Hepatocyte (in vitro differentiated cells): ENCODE results near the gene VAMP8. TPM values are rescaled to one million over a fixed set of nuclear protein-coding genes. Genes with fewer than 3 reads are reported as not detected.

Experiments used
- DNase-seq: peaks from one replicate; pipeline ENCODE4 v3.0.0-alpha.2; 2016; ENCODE audit warnings: low spot score
- H2AFZ ChIP-seq: fragments of 200-600 bp; sonication (generic); 2 replicates; pipeline ENCODE4 v1.6.0; 2016; ENCODE audit warnings: antibody characterized with exemption, mild to moderate bottlenecking
- H3K27ac ChIP-seq: fragments of 200-600 bp; sonication (generic); 2 replicates; pipeline ENCODE4 v1.5.1; 2016; ENCODE audit warnings: mild to moderate bottlenecking
- H3K27me3 ChIP-seq: fragments of 200-600 bp; sonication (generic); 2 replicates; pipeline ENCODE4 v1.6.1; 2016
- H3K36me3 ChIP-seq: fragments of 200-600 bp; sonication (generic); replicated peaks from 2 replicates; pipeline ENCODE4 v1.5.1; 2016; ENCODE audit warnings: low read depth; ENCODE audit not compliant: insufficient read depth
- H3K4me1 ChIP-seq: fragments of 200-600 bp; sonication (generic); 2 replicates; pipeline ENCODE4 v1.5.1; 2016; ENCODE audit warnings: mild to moderate bottlenecking, moderate library complexity; ENCODE audit not compliant: insufficient read depth
- H3K4me2 ChIP-seq: fragments of 200-600 bp; sonication (generic); 2 replicates; pipeline ENCODE4 v1.6.0; 2016
- H3K4me3 ChIP-seq: fragments of 200-600 bp; sonication (generic); 2 replicates; pipeline ENCODE4 v1.5.1; 2016; ENCODE audit warnings: mild to moderate bottlenecking
- H3K79me2 ChIP-seq: fragments of 200-600 bp; sonication (generic); 2 replicates; pipeline ENCODE4 v1.6.0; 2017; ENCODE audit warnings: mild to moderate bottlenecking
- H3K9me2 ChIP-seq: fragments of 200-600 bp; sonication (generic); replicated peaks from 2 replicates; pipeline ENCODE4 v1.6.0; 2017; ENCODE audit warnings: mild to moderate bottlenecking; ENCODE audit not compliant: insufficient read depth
- H3K9me3 ChIP-seq: fragments of 200-600 bp; sonication (generic); 2 replicates; pipeline ENCODE4 v1.5.1; 2016; ENCODE audit warnings: low read depth, mild to moderate bottlenecking
- H4K20me1 ChIP-seq: fragments of 200-600 bp; sonication (generic); 2 replicates; pipeline ENCODE4 v1.6.0; 2016; ENCODE audit warnings: mild to moderate bottlenecking; ENCODE audit not compliant: insufficient read depth, poor library complexity, severe bottlenecking
- EZH2 ChIP-seq: fragments of 200-600 bp; sonication (generic); IDR thresholded peaks from 2 replicates; pipeline ENCODE4 v1.6.1; 2016; ENCODE audit warnings: antibody characterized with exemption, mild to moderate bottlenecking, borderline replicate concordance
- EZH2phosphoT487 ChIP-seq: fragments of 200-600 bp; sonication (generic); IDR thresholded peaks from one replicate; pipeline ENCODE4 v1.6.1; 2018; ENCODE audit warnings: antibody characterized with exemption, mild to moderate bottlenecking, low read depth, moderate library complexity; ENCODE audit not compliant: unreplicated experiment, severe bottlenecking
- WGBS: methylation state at CpG from one replicate; pipeline ENCODE4 v1.1.6; 2016; ENCODE audit warnings: low lambda C conversion rate; ENCODE audit errors: missing lambda C conversion rate; 5-methylcytosine and 5-hydroxymethylcytosine counted together
- polyA plus RNA-seq: library from polyadenylated mRNA; unstranded; fragments of >200 nt; fragmentation: Nextera tagmentation; extraction: Ambion mirVana; gene quantifications from 2 replicates; pipeline ENCODE4 v1.2.1, GENCODE V29; 2016
- total RNA-seq: library from RNA; depleted of rRNA; stranded (reverse); fragments of >200 nt; gene quantifications from 2 replicates; pipeline ENCODE4 v1.2.3, GENCODE V29; 2014
- TF ChIP-seq, protein P1 (sequence below): fragments of 200-600 bp; sonication (generic); IDR thresholded peaks from 2 replicates; pipeline ENCODE4 v1.5.1; 2016; ENCODE audit warnings: antibody characterized with exemption, mild to moderate bottlenecking; ENCODE audit not compliant: poor library complexity

The VAMP8 gene
- total and polyA plus RNA-seq, 2 experiments from 2014 or later = 50.7 to 213 TPM

DNA sequence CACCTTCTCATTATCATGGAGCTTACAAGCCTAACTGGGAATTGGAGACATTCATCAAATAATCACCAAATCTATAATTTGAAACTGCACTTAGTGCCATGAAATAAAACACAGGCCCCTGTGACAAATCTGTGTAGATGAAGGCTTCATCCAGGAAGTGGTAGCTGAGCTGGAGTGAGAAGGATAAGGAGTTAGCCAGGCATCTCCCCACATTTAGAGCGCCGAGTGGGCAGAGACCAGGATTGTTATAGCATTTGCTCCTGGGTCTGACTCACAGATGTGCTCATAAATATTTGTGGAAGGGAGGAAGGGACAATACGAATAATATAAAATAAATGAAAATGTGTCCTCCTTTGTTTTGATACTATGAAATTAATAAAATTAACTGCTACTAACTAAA is 40.9 kb upstream of the VAMP8 start:
- peak overlapping the region; percentile 94 for H3K4me2 ChIP-seq
- H3K27ac ChIP-seq = peak overlapping the region; percentile 99
- no peak overlapping the region for H2AFZ ChIP-seq
- peak; percentile 54 for DNase-seq
- TF ChIP-seq EZH2 = no peak
- TF ChIP-seq EZH2phosphoT487 = no peak
- TF ChIP-seq, protein P1, sequence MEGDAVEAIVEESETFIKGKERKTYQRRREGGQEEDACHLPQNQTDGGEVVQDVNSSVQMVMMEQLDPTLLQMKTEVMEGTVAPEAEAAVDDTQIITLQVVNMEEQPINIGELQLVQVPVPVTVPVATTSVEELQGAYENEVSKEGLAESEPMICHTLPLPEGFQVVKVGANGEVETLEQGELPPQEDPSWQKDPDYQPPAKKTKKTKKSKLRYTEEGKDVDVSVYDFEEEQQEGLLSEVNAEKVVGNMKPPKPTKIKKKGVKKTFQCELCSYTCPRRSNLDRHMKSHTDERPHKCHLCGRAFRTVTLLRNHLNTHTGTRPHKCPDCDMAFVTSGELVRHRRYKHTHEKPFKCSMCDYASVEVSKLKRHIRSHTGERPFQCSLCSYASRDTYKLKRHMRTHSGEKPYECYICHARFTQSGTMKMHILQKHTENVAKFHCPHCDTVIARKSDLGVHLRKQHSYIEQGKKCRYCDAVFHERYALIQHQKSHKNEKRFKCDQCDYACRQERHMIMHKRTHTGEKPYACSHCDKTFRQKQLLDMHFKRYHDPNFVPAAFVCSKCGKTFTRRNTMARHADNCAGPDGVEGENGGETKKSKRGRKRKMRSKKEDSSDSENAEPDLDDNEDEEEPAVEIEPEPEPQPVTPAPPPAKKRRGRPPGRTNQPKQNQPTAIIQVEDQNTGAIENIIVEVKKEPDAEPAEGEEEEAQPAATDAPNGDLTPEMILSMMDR = no peak
- H3K4me3 ChIP-seq = no peak overlapping the region
- WGBS = 59% methylated on average over 3 of the region's 3 CpGs
- no peaks in the 10 kb centered on the region for H3K27me3 ChIP-seq
- peaks cover 28% of the 10 kb centered on the region for H3K4me1 ChIP-seq
- peaks cover 24% of the 10 kb centered on the region for H4K20me1 ChIP-seq
- H3K9me3 ChIP-seq = no peaks in the 10 kb centered on the region
- H3K9me2 ChIP-seq = no peaks in the 10 kb centered on the region
- no peaks in the 10 kb centered on the region for H3K36me3 ChIP-seq
- peaks cover 45% of the 10 kb centered on the region for H3K79me2 ChIP-seq

DNA sequence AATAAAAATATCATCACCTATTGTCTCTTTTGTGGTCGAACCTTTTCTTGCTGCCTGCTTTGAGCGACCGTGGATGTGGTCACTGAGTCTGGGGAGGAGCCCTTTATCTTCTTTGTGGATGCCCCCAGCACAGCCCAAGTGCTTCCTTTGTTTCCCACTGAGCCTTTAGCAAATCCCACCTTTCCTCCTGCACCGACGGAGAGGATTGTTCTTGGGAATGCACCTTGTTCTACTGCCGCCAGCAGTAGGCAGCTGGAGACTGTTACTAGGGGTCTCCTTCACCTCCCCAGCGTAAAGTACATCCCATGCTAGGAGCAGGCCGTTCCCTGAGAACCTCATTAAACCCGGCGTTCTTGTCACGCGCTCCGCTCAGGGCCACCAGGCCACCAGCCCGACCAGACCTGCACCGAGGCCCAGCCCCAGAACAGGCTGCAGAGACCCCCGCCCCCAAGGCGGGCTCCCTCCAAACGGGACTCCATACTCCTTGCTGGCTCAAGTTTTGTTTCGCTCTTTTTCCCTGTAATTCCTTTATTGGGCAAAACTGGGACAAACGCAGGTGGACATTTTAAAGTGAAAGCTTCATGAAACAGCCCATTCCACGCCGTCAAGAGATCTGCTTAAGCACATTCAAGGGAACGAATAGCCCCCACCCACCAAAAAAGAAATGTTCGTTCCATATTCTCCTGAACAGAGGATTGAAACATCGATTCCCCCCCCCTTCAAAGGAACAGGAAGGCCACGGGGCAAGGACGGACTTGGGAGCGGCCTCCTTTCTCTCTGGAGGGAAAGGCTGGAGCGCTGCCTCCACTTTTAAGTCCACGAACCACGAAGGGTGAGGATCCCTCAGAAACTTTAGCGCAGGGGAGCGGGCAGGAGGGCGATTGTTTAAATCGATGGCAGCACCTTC is 39.5 kb upstream of the VAMP8 start:
- no peaks in the 10 kb centered on the region for H3K9me2 ChIP-seq
- H3K36me3 ChIP-seq = peaks cover 12% of the 10 kb centered on the region
- no peaks in the 10 kb centered on the region for H3K9me3 ChIP-seq
- peak; percentile 76 for DNase-seq
- H3K79me2 ChIP-seq = peaks cover 58% of the 10 kb centered on the region
- peak overlapping the region; percentile 94 for H3K4me2 ChIP-seq
- TF ChIP-seq EZH2phosphoT487 = no peak
- TF ChIP-seq EZH2 = no peak
- TF ChIP-seq, protein P1 = no peak
- H4K20me1 ChIP-seq = peaks cover 37% of the 10 kb centered on the region
- peak overlapping the region; percentile 89 for H3K4me3 ChIP-seq
- peak overlapping the region; percentile 99 for H3K27ac ChIP-seq
- peaks cover 41% of the 10 kb centered on the region for H3K4me1 ChIP-seq
- H3K27me3 ChIP-seq = no peaks in the 10 kb centered on the region
- WGBS = 4% methylated on average over 35 of the region's 35 CpGs
- H2AFZ ChIP-seq = peak overlapping the region; percentile 72

DNA sequence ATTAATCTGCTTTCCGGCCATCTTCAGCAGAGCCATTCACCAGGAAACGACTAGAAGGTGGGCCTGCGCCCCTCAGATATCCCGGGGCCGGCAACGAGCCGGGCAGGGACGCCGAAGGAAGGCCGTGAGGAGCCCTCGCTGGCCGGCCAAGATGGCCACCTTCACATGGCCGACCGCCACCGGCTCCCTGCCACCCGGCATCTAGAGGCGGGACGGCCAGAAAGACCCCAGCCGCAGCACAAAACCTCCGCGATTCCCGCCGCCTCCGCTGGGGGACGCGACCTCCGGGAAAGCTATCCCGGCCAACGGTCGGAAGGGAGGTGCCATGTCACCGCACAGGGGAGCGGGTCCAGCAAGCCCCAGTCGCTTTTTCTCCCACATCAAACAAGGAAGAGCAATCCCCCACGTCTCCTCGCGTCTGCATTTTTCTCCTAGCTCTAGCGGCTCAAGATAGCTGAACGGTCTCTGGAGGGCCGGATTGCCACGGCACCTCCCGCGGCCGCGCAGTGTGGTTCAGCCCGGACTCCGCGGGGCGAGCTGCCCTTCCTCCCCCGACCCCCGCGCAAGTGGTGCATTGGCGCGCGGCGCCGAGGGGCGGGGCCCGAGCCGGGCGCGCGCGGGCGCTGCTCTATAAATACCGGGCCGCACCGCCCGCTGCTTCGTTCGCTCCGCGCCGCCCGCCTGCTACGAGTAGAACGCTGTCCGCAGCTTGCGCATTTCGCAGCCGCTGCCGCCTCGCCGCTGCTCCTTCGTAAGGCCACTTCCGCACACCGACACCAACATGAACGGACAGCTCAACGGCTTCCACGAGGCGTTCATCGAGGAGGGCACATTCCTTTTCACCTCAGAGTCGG is 38.7 kb upstream of the VAMP8 start, which contains the start of gene MAT2A:
TSS of gene MAT2A (plus strand) at position 662 of the 854 bp plus-strand sequence. CDS start at position 782, 120 bp downstream.
- Histone ChIP-seq H3K4me3 (peak within 1 kb of the TSS; percentile 89), H3K27ac (peak within 1 kb of the TSS; percentile 99), H3K4me1 (peaks cover 45% of the 10 kb centered on the region), H3K79me2 (peaks cover 66% of the 10 kb centered on the region), H3K9me2 (no peaks in the 10 kb centered on the region), H3K9me3 (no peaks in the 10 kb centered on the region), H4K20me1 (peaks cover 46% of the 10 kb centered on the region), H3K36me3 (peaks cover 17% of the 10 kb centered on the region), H3K4me2 (peak within 1 kb of the TSS; percentile 94), H2AFZ (peak within 1 kb of the TSS; percentile 72), H3K27me3 (no peaks in the 10 kb centered on the region)
- peak; percentile 95 for DNase-seq
- 1% methylated on average over 86 of the region's 92 CpGs for WGBS
- TF ChIP-seq, protein P1 = peak; percentile 71
- no peak for TF ChIP-seq EZH2
